Glomerular endothelial cell (primary cell): ENCODE data around the gene FBXL20. TPM values are rescaled to one million over a fixed set of nuclear protein-coding genes. Genes with fewer than 3 reads are reported as not detected.

ENCODE experiments used
- DNase-seq: peaks from one replicate; pipeline ENCODE4 v3.0.0-alpha.2; 2011; ENCODE audit warnings: low read depth, low spot score; ENCODE audit errors: extremely low read depth
- total RNA-seq: library from RNA; depleted of rRNA; stranded (reverse); fragments of >200 nt; gene quantifications from 2 replicates; pipeline ENCODE4 v1.2.3, GENCODE V29; 2015

The FBXL20 gene
- total RNA-seq, 1 donor from 2014 or later, result 14.0 TPM

DNA sequence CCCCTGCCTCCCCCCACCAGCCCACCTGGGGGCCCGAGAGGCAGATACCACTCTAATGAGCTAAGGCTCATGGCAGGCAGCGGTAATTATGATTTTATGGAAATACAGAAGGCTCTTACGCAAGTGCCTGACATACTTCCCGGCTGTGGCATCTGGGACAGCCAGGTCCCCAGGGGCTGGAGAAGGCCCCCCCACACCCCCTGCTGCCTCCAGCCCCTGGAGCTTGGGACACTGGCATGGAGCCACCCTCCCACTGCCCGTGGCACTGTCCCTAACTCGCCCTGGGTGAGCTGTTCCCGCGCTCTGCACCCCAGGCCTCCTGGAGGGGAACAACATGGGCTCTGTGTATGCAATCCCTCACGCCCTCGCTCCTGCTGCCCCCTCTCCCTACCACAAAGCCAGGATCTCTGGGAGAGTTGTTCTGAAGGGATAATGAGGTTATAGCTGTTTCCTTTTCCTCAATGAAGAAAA is 170.3 kb downstream of the FBXL20 start:
- no peak for DNase-seq

- DNase-seq, result no peak
Observed at GRCh38 chr17:39230361-39230760, 171.1 kb downstream of the FBXL20 start.

- DNase-seq, result no peak
Observed at GRCh38 chr17:39229274-39229913, 172.0 kb downstream of the FBXL20 start.

- DNase-seq, result no peak
Observed at GRCh38 chr17:39227364-39227919, 174.0 kb downstream of the FBXL20 start.

- DNase-seq, result no peak
Observed at GRCh38 chr17:39225959-39226683, 175.3 kb downstream of the FBXL20 start.

- DNase-seq, result no peak
Observed at GRCh38 chr17:39225308-39225958, 176.0 kb downstream of the FBXL20 start, which contains the start of gene STAC2. TSS of gene STAC2 (minus strand) at chr17:39225945. CDS start at chr17:39225502, 443 bp downstream.

- no peak for DNase-seq
Observed at GRCh38 chr17:39224778-39225307, 176.6 kb downstream of the FBXL20 start.

GRCh38 chr17:39223907-39224777 is 177.3 kb downstream of the FBXL20 start:
- DNase-seq, result no peak

- DNase-seq, result no peak
Observed at GRCh38 chr17:39222866-39223834, 178.3 kb downstream of the FBXL20 start.

DNA sequence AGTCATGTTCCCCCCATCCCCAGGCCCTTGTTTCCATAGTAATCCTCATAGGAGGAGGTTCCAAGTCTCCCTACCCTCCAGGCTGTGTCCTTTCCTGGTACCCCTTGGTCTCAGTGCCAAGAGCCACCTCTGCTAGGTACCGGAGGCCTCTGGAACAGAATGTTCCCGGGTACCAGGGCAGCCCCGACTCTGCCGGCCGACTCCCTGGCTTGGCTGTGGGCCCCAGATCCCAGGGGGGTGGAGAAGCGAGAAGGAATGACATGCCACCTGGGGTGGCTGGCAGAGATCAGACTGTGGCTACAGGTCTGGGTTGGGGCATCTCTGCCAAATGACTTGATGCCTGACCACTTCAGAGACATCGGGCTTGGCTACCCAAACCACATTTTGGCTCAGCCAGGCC is 179.3 kb downstream of the FBXL20 start:
- DNase-seq, result no peak

DNA sequence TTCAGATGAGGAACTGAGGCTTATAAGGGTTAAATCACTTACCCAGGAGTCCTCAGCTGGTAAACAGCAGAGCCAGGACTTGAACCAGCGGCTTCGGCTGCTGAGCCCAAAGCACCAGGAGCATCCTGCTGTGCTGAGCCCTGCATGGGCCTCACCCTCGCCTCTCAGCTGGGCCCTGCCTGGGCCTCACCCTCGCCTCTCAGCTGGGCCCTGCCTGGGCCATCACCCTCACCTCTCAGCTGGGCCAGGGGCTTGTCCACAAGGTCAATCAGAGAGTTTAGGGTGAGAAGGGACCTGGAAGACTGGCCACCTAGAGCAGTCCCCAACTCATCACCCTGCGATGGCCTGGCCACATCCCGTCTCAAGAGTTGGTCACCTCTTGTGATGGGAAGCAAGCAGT is 179.9 kb downstream of the FBXL20 start:
- no peak for DNase-seq

DNA sequence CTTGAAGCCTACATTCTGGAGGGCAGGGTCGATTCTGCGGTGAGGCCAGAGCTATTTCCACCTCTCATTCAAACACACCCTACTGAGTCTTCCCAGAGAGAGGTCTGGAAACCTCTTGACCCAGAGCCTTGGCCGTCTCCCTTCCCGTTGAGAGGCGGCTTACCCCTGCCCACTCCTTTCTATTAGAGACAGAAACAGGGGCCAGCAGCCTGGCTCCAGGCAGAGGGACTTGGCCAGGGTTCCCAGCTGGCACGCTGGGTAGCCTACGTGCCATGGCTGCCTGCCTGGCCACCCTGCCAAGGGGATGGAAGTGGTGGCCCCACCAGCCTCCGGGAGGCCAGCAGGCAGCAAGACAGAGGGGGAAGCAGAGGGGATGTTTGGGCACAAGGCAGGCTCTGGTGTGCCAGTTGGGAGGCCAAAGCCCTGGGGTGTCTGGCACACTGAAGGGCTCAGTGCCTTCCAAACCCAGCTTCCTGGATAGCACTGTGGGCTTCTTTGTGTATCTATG is 181.7 kb downstream of the FBXL20 start:
- DNase-seq, result no peak

- DNase-seq, result no peak
Observed at GRCh38 chr17:39218906-39219305, 182.5 kb downstream of the FBXL20 start.

DNA sequence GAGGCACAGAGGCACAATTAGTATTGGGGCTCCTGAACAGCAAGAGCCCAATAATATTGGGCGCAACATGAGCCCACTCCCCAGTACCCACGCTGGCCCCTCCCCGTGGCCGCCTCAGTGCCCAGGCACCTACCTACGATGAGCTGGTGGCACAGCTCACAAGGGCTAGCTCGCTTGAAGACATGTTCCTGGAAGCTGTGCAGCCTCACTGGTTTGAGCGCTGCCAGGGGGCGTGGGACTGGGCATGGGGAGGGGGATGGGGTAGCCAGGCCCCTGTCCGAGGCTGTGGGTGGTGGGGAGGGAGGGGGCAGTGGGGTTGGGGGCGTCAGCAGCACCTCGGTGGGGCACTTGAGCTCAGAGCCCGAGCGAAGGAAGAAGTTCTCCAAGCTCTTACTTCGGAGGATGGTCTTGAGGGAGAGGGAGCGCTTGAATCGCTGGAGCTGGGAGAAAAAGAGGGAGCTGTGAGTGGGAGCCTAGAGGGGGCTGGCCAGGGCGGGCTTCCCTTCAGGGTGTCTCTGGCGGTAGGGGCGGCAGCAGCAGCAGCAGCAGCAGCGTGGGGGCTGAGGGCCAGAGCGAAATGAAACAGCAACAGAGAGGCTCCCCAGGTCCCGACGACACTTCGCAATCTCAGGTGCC is 183.6 kb downstream of the FBXL20 start:
- no peak for DNase-seq

GRCh38 chr17:39213852-39214251 is 187.6 kb downstream of the FBXL20 start:
- no peak for DNase-seq

DNA sequence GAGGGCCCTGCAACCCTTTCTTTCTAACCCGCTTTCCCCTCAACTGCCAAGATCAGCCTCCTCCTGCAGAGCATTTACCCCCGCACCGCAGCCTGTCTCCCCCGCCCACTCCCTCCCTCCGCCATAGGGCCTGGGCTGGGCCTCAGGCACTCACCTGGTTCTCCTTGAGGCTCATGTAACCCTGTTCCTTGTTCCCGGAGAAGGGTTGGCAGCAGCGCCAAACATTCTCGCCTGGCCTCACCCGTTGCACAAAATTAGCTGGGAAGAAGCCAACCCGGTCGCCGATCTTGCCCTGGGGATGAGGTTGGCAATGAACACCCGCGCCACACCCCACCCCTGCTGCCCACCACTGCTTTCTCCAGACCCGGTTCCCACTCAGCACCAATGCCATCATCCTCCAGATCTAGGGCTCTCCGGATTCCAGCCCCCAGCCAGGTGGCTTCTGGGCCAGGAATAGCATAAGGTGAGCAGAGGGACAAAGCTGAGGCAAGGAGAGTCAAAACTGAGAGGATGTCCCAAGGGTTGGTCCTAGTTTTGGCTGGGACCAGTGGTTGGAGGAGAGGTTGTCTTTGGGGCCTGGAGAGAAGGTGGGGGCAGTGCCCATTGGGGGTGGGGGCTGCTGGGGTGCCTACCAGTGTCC is 188.5 kb downstream of the FBXL20 start:
- DNase-seq, result no peak

DNA sequence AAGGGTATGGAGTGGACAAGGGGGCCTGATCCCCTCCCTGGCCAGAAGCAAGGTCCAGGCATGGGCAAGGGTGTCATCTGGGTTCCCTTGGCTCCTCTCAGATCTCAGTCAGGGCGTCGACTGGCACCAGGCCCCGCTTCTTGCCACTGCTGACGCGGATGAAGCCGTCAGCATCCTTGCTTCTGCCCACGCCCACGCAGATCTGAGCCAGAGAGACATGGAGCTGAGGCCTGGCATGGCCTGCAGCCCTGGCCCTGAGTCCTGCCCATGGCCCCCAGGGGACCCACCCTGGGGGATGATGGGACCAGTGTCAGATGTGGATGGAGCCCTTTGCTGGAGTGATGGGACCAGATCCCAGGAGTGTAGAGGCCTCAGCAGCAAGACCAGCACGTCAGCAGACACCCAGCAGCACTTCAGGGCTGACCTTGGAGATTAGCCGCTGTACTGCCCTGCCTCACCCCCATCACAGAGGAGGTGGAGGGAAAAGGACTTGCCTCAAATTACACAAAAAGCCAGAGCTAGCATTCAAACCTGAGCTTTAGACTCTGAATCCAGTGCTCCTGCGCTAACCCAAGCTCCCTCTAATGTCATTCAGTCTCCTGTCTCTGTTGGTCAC is 189.1 kb downstream of the FBXL20 start:
- DNase-seq, result no peak

- no peak for DNase-seq
Observed at GRCh38 chr17:39210093-39210434, 191.4 kb downstream of the FBXL20 start.
